ENCODE measurements around the gene PTBP2. TPM values are rescaled to one million over a fixed set of nuclear protein-coding genes. Genes with fewer than 3 reads are reported as not detected.

PTBP2 gene
- total and polyA plus RNA-seq, 10 of the 15 experiments (the other 5 are each of a cell fraction or from before 2014, with no cell fraction given): 5.8 to 17.5 (median 11.1) TPM

- no peak overlapping the region for H3K4me2 ChIP-seq (ENCODE audit: control insufficient read depth, insufficient read depth)
- no peaks in the 10 kb centered on the region for H3K9me3 ChIP-seq (replicated peaks; ENCODE audit: control insufficient read depth, insufficient read depth, low read length)
- no peak for FAIRE-seq
- H3K27ac ChIP-seq (ENCODE audit: control insufficient read depth, insufficient read depth): no peak overlapping the region
- H3K9ac ChIP-seq (ENCODE audit: control insufficient read depth, insufficient read depth, low read length): no peak overlapping the region
- in situ Hi-C loops (cut with MboI) (no loop called here), intact Hi-C loops (cut with micrococcal nuclease; ENCODE audit: unreplicated experiment) (no loop called here)
- no peak overlapping the region for H3K4me3 ChIP-seq
- ChIA-PET CTCF (no interaction called here), SMC1A (ENCODE audit: uncharacterized antibody, unreplicated experiment) (no interaction called here), RAD21 (ENCODE audit: unreplicated experiment) (no interaction called here), POLR2A (no interaction called here)
- no TSS peak for BruUV-seq (replicated peaks)
- H3K4me1 ChIP-seq (ENCODE audit: control insufficient read depth, insufficient read depth, low read length): no peaks in the 10 kb centered on the region
- H3K36me3 ChIP-seq (ENCODE audit: control insufficient read depth in 2 of 2, insufficient read depth in 2 of 2, low read length in 1 of 2): no peaks in the 10 kb centered on the region
- H3K27me3 ChIP-seq (replicated peaks in 1 of 2; ENCODE audit: control insufficient read depth in 2 of 2, insufficient read depth in 2 of 2, low read length in 1 of 2): no peaks in the 10 kb centered on the region
- H2AFZ ChIP-seq (ENCODE audit: control insufficient read depth, low read depth, low read length): no peak overlapping the region
- 54% methylated on average over 5 of the region's 5 CpGs for whole genome bisulfite sequencing (ENCODE audit: insufficient coverage, insufficient replicate concordance, low lambda C conversion rate, missing lambda C conversion rate)
- DNase-seq (ENCODE audit: low read depth, low spot score): no peak
- no peaks in the 10 kb centered on the region for H4K20me1 ChIP-seq (ENCODE audit: control insufficient read depth, insufficient read depth)
- no peak for ATAC-seq
- no peaks in the 10 kb centered on the region for H3K79me2 ChIP-seq (ENCODE audit: control insufficient read depth, insufficient read depth, low read length)
- TF ChIP-seq NRF1 (conservative IDR thresholded peaks at IDR 0.05; ENCODE audit: low read depth, low read length) (no peak), POLR2A (IDR thresholded peaks at IDR 0.05; ENCODE audit: low read depth, low read length) (no peak), ZBED1 (IDR thresholded peaks at IDR 0.05; ENCODE audit: borderline replicate concordance) (no peak), ASH2L (IDR thresholded peaks at IDR 0.05; ENCODE audit: borderline replicate concordance, low read depth) (no peak), SIX5 (IDR thresholded peaks at IDR 0.05; ENCODE audit: low read depth, low read length, severe bottlenecking) (no peak), SMAD1 (IDR thresholded peaks at IDR 0.05; ENCODE audit: low read depth, partially characterized antibody) (no peak), NBN (IDR thresholded peaks at IDR 0.05) (no peak), CEBPB (IDR thresholded peaks at IDR 0.05; ENCODE audit: borderline replicate concordance in 1 of 2, low read depth in 2 of 2, low read length in 2 of 2) (no peak), PAX5 (IDR thresholded peaks at IDR 0.05; ENCODE audit: borderline replicate concordance, low read depth, low read length) (no peak), RB1 (IDR thresholded peaks at IDR 0.05; ENCODE audit: borderline replicate concordance) (no peak)
- TF ChIP-seq, protein P1, sequence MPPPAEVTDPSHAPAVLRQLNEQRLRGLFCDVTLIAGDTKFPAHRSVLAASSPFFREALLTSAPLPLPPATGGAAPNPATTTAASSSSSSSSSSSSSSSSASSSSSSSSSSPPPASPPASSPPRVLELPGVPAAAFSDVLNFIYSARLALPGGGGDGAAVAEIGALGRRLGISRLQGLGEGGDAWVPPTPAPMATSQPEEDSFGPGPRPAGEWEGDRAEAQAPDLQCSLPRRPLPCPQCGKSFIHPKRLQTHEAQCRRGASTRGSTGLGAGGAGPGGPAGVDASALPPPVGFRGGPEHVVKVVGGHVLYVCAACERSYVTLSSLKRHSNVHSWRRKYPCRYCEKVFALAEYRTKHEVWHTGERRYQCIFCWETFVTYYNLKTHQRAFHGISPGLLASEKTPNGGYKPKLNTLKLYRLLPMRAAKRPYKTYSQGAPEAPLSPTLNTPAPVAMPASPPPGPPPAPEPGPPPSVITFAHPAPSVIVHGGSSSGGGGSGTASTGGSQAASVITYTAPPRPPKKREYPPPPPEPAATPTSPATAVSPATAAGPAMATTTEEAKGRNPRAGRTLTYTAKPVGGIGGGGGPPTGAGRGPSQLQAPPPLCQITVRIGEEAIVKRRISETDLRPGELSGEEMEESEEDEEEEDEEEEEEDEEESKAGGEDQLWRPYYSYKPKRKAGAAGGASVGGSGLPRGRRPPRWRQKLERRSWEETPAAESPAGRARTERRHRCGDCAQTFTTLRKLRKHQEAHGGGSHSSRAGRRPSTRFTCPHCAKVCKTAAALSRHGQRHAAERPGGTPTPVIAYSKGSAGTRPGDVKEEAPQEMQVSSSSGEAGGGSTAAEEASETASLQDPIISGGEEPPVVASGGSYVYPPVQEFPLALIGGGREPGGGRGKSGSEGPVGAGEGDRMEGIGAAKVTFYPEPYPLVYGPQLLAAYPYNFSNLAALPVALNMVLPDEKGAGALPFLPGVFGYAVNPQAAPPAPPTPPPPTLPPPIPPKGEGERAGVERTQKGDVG (CRISPR knock-in tag; IDR thresholded peaks at IDR 0.05): no peak
- TF ChIP-seq, protein P2, sequence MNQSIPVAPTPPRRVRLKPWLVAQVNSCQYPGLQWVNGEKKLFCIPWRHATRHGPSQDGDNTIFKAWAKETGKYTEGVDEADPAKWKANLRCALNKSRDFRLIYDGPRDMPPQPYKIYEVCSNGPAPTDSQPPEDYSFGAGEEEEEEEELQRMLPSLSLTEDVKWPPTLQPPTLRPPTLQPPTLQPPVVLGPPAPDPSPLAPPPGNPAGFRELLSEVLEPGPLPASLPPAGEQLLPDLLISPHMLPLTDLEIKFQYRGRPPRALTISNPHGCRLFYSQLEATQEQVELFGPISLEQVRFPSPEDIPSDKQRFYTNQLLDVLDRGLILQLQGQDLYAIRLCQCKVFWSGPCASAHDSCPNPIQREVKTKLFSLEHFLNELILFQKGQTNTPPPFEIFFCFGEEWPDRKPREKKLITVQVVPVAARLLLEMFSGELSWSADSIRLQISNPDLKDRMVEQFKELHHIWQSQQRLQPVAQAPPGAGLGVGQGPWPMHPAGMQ (IDR thresholded peaks at IDR 0.05; ENCODE audit: borderline replicate concordance): no peak
- TF ChIP-seq, protein P3, sequence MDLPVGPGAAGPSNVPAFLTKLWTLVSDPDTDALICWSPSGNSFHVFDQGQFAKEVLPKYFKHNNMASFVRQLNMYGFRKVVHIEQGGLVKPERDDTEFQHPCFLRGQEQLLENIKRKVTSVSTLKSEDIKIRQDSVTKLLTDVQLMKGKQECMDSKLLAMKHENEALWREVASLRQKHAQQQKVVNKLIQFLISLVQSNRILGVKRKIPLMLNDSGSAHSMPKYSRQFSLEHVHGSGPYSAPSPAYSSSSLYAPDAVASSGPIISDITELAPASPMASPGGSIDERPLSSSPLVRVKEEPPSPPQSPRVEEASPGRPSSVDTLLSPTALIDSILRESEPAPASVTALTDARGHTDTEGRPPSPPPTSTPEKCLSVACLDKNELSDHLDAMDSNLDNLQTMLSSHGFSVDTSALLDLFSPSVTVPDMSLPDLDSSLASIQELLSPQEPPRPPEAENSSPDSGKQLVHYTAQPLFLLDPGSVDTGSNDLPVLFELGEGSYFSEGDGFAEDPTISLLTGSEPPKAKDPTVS (IDR thresholded peaks at IDR 0.05; ENCODE audit: low read depth, low read length): no peak
- TF ChIP-seq, protein P4, sequence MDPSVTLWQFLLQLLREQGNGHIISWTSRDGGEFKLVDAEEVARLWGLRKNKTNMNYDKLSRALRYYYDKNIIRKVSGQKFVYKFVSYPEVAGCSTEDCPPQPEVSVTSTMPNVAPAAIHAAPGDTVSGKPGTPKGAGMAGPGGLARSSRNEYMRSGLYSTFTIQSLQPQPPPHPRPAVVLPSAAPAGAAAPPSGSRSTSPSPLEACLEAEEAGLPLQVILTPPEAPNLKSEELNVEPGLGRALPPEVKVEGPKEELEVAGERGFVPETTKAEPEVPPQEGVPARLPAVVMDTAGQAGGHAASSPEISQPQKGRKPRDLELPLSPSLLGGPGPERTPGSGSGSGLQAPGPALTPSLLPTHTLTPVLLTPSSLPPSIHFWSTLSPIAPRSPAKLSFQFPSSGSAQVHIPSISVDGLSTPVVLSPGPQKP (IDR thresholded peaks at IDR 0.05; ENCODE audit: low read depth, low read length): no peak
Observed at GRCh38 chr1:96698342-96698983, 23.1 kb upstream of the PTBP2 start.
